Ectodermal cell (in vitro differentiated cells): ENCODE results near the gene TMEM161A.
"Not testable (repeated sequence)": the region's sequence is repeated elsewhere in the genome, so short reads cannot be mapped to it uniquely, and the experiment has no call there.

Experiments
- H3K27ac ChIP-seq: 2 replicates; pipeline ENCODE4 v1.7.0; 2013; ENCODE audit warnings: mild to moderate bottlenecking, low read depth, low read length; ENCODE audit not compliant: insufficient read depth, poor library complexity, severe bottlenecking
- H3K27me3 ChIP-seq: 2 replicates; pipeline ENCODE4 v1.7.0; 2013; ENCODE audit warnings: mild to moderate bottlenecking, low read length; ENCODE audit not compliant: insufficient read depth, control insufficient read depth, poor library complexity, severe bottlenecking
- H3K36me3 ChIP-seq: one replicate; pipeline ENCODE4 v1.7.0; 2013; ENCODE audit warnings: low read length; ENCODE audit not compliant: control insufficient read depth, insufficient read depth
- H3K4me1 ChIP-seq: one replicate; pipeline ENCODE4 v1.7.0; 2013; ENCODE audit warnings: low read length; ENCODE audit not compliant: control insufficient read depth, insufficient read depth
- H3K4me3 ChIP-seq: 2 replicates; pipeline ENCODE4 v1.7.0; 2013; ENCODE audit warnings: low read depth, low read length, control low read depth; ENCODE audit not compliant: insufficient read depth
- H3K9me3 ChIP-seq: 2 replicates; pipeline ENCODE4 v1.7.0; 2013; ENCODE audit warnings: mild to moderate bottlenecking, low read length, moderate library complexity; ENCODE audit not compliant: control insufficient read depth
- WGBS, 2 experiments: methylation state at CpG; one replicate each; pipeline ENCODE4 v1.1.7; 2013; ENCODE audit warnings: missing lambda C conversion rate in 2 of 2; 5-methylcytosine and 5-hydroxymethylcytosine counted together

Gene TMEM161A

GRCh38 chr19:19111136-19111835, 27.0 kb downstream of the TMEM161A start:
- no peak overlapping the region for H3K27ac ChIP-seq
- H3K36me3 ChIP-seq, result no peaks in the 10 kb centered on the region
- H3K4me3 ChIP-seq, result no peak overlapping the region
- WGBS, 2 experiments, result 84 to 86% methylated on average over 15 of the region's 15 CpGs
- H3K27me3 ChIP-seq, result peaks cover 12% of the 10 kb centered on the region
- peaks cover 11% of the 10 kb centered on the region for H3K4me1 ChIP-seq
- no peaks in the 10 kb centered on the region for H3K9me3 ChIP-seq

- WGBS, 2 experiments, result 32 to 36% methylated on average over 66 of the region's 66 CpGs
- peaks cover 17% of the 10 kb centered on the region for H3K4me1 ChIP-seq
- no peak overlapping the region for H3K27ac ChIP-seq
- no peaks in the 10 kb centered on the region for H3K9me3 ChIP-seq
- H3K36me3 ChIP-seq, result no peaks in the 10 kb centered on the region
- H3K27me3 ChIP-seq, result peaks cover 12% of the 10 kb centered on the region
- peak overlapping the region; percentile 23 for H3K4me3 ChIP-seq
Measured at GRCh38 chr19:19110410-19111135, 27.7 kb downstream of the TMEM161A start.

GRCh38 chr19:19109601-19110000, 28.7 kb downstream of the TMEM161A start:
- H3K4me3 ChIP-seq, result no peak overlapping the region
- no peaks in the 10 kb centered on the region for H3K36me3 ChIP-seq
- 94% methylated on average over 9 of the region's 9 CpGs for WGBS, 2 experiments
- H3K9me3 ChIP-seq, result no peaks in the 10 kb centered on the region
- peaks cover 12% of the 10 kb centered on the region for H3K27me3 ChIP-seq
- H3K4me1 ChIP-seq, result peaks cover 17% of the 10 kb centered on the region
- no peak overlapping the region for H3K27ac ChIP-seq

DNA sequence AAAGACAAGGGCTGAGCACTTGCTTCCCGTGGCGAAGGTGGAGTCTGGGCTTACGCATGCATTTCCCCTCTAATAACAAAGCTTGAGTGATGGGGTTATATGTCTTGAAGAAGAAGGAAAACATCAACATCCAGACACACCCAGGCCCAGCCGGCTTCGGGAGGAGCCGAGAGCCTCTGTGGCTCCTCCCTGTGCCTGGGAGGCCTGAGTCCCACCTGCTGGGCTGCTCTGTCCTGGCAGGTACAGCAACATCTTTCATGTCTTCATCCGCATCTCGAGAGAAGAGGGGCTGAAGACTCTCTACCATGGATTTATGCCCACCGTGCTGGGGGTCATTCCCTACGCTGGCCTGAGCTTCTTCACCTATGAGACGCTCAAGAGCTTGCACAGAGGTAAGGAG, 30.6 kb downstream of the TMEM161A start:
- WGBS, 2 experiments, result 80 to 81% methylated on average over 8 to 11 of the region's 11 CpGs
- H3K4me1 ChIP-seq, result peaks cover 11% of the 10 kb centered on the region
- peaks cover 12% of the 10 kb centered on the region for H3K27me3 ChIP-seq
- H3K36me3 ChIP-seq, result no peaks in the 10 kb centered on the region
- no peak overlapping the region for H3K27ac ChIP-seq
- no peak overlapping the region for H3K4me3 ChIP-seq
- H3K9me3 ChIP-seq, result no peaks in the 10 kb centered on the region

GRCh38 chr19:19106938-19107337, 31.3 kb downstream of the TMEM161A start:
- H3K4me1 ChIP-seq, result peaks cover 11% of the 10 kb centered on the region
- H3K4me3 ChIP-seq, H3K9me3 ChIP-seq, H3K36me3 ChIP-seq, H3K27ac ChIP-seq: not testable (repeated sequence)
- 94 to 96% methylated on average over 7 of the region's 7 CpGs for WGBS, 2 experiments
- H3K27me3 ChIP-seq, result peaks cover 12% of the 10 kb centered on the region

- WGBS, 2 experiments, result 18 to 19% methylated on average over 25 of the region's 25 CpGs
- peaks cover 11% of the 10 kb centered on the region for H3K4me1 ChIP-seq
- peak overlapping the region; percentile 75 for H3K27ac ChIP-seq
- H3K36me3 ChIP-seq, result no peaks in the 10 kb centered on the region
- peaks cover 12% of the 10 kb centered on the region for H3K27me3 ChIP-seq
- no peaks in the 10 kb centered on the region for H3K9me3 ChIP-seq
- H3K4me3 ChIP-seq, result peak overlapping the region; percentile 44
Measured at GRCh38 chr19:19106056-19106551, 32.2 kb downstream of the TMEM161A start.

GRCh38 chr19:19105365-19106055, 32.8 kb downstream of the TMEM161A start:
- 1 to 2% methylated on average over 36 of the region's 36 CpGs for WGBS, 2 experiments
- H3K4me3 ChIP-seq, result peak overlapping the region; percentile 44
- H3K27me3 ChIP-seq, result peaks cover 6% of the 10 kb centered on the region
- no peaks in the 10 kb centered on the region for H3K36me3 ChIP-seq
- no peaks in the 10 kb centered on the region for H3K9me3 ChIP-seq
- peak overlapping the region; percentile 75 for H3K27ac ChIP-seq
- H3K4me1 ChIP-seq, result peaks cover 10% of the 10 kb centered on the region

DNA sequence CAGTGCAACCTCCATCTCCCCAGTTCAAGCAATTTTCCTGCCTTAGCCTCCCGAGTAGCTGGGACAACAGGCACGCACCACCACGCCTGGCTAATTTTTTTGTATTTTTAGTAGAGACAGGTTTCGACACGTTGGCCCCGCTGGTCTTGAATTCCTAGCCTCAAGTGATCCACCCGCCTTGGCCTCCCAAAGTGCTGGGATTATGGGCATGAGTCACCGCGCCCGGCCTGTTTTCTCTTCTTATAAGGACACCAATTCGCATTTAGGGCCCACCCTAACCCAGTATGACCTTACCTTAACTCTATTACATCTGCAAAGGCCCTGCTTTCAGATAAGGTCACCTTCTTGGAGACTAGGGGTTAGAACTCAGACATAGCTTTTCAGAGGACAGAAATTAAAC, 35.1 kb downstream of the TMEM161A start:
- no peak overlapping the region for H3K4me3 ChIP-seq
- H3K9me3 ChIP-seq, result no peaks in the 10 kb centered on the region
- no peaks in the 10 kb centered on the region for H3K36me3 ChIP-seq
- WGBS, 2 experiments, result 94% methylated on average over 11 of the region's 11 CpGs
- no peaks in the 10 kb centered on the region for H3K27me3 ChIP-seq
- peaks cover 7% of the 10 kb centered on the region for H3K4me1 ChIP-seq
- H3K27ac ChIP-seq, result no peak overlapping the region

GRCh38 chr19:19102566-19102965, 35.7 kb downstream of the TMEM161A start:
- 90 to 94% methylated on average over 9 to 10 of the region's 10 CpGs for WGBS, 2 experiments
- H3K36me3 ChIP-seq, H3K27ac ChIP-seq, H3K9me3 ChIP-seq, H3K4me1 ChIP-seq, H3K4me3 ChIP-seq, H3K27me3 ChIP-seq: not testable (repeated sequence)

DNA sequence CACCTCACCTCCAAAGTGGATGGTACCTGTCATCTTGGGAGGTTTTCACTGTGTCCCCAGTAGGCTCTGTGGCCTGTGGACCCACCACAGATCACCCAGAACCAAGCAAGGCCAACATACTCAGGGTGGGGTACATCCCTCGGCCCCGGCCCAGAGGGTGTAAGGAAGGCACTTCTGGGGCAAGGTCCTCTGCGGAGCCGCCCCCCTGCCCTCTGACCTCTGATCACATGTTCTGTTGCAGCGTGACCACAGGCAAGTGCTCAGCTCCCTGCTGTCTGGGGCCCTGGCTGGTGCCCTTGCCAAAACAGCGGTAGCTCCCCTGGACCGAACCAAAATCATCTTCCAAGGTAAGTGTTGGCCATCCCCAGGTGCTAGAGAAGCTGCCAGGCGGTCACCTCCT, 36.7 kb downstream of the TMEM161A start:
- no peaks in the 10 kb centered on the region for H3K27me3 ChIP-seq
- H3K4me3 ChIP-seq, result no peak overlapping the region
- 93 to 95% methylated on average over 8 of the region's 8 CpGs for WGBS, 2 experiments
- no peaks in the 10 kb centered on the region for H3K9me3 ChIP-seq
- peaks cover 7% of the 10 kb centered on the region for H3K4me1 ChIP-seq
- no peaks in the 10 kb centered on the region for H3K36me3 ChIP-seq
- no peak overlapping the region for H3K27ac ChIP-seq
